ENCODE results near the gene KATNAL1.

The KATNAL1 gene

GRCh38 chr13:30164146-30164545 is 143.2 kb downstream of the KATNAL1 start:
- DNase-seq (ENCODE audit: low spot score), result no peak

- no peak for DNase-seq (ENCODE audit: low spot score)
These were observed 143.9 kb downstream of the KATNAL1 start for GRCh38 chr13:30163441-30163840.

- no peak for DNase-seq (ENCODE audit: low spot score)
These were observed 147.9 kb downstream of the KATNAL1 start for GRCh38 chr13:30159446-30159839.

- no peak for DNase-seq (ENCODE audit: low spot score)
These were observed 148.4 kb downstream of the KATNAL1 start for GRCh38 chr13:30158774-30159445.

DNA sequence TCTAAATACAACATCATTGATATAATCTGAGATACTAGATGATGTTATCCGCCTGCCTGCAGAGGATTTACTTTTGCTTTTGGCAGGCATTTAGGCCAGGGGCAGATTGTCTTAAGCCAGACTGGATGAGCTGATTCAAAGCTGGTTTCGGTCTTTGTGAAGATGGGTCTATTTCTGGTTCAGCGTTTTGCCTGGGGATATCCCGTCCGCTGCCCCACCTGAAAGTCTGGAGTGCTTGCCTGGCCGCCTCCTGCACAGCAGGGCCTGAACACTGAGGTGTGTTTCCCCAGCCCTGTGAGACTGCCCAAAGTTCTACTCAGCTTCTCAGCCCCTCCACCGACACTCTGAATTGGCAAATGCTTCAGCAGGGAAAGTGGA is 149.7 kb downstream of the KATNAL1 start:
- no peak for DNase-seq (ENCODE audit: low spot score)

DNA sequence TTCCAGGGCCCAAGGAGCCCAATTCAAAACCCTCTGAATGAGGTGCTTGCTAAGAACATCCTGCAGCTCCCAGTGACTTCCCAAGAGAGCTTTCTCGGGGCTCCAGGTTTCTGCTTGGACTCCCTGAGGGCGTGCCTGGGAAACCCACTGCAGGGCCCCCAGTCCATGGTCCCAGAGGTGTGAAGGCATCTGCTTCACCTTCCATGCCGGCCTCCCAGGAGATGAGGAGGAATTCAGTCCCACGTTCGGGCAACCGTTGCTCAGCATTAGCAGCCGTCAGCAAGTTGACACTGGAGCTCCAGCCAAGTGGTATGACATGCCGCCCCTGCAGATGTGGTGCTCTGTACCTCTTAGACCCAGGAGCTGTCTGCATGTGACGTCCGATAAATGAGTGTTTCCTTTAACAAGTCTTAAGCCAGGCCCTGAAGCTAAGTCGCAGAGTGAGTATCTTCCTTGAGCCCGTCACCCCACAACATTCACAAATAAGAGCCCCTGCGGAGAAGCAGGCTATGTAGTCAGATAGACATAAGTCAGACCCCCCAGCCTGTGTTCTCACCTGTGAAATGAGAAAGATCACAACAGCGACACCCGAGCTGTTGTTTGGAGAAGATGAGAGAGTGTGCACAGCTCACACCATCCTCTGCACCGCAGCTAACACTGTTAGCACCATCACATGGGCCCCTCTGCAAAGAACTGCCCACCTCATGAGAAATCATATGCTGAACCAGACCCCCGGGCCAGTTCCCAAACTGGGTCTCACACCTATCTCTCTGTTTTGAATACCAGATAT is 150.3 kb downstream of the KATNAL1 start:
- DNase-seq (ENCODE audit: low spot score), result no peak

DNA sequence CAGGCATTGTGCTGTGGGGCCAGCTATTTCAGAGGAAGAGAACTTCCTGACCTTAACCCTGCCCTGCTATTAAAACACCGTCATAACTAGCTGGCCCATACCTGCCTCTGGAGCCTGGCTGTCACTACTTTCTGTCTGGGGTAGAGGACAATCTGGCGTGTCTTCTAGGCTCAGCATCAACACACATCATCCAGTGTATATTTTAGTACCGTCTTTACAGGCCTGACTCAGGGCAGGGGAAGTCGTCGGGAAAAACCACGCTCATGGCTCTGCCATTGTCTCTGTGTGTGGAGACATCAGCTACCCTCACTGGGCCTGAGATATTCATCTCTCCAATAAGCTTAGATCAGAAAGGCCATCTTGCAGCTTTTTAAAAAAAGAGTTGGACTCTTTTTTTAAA is 151.1 kb downstream of the KATNAL1 start:
- DNase-seq (ENCODE audit: low spot score), result no peak

GRCh38 chr13:30154931-30155330 is 152.4 kb downstream of the KATNAL1 start:
- DNase-seq (ENCODE audit: low spot score), result no peak

- DNase-seq (ENCODE audit: low spot score), result no peak
These were observed 152.8 kb downstream of the KATNAL1 start for GRCh38 chr13:30154531-30154930.

- no peak for DNase-seq (ENCODE audit: low spot score)
These were observed 153.6 kb downstream of the KATNAL1 start for GRCh38 chr13:30153545-30154426.

Small RNA genes within 50 kb of the gene (small RNA-seq; reads per million reads assigned to genes)
- 0 reads per million in 2 experiments for gene RNU6-64P

Data from SK-N-DZ (cell line).